Measurements from ENCODE around the gene CPT2. TPM values are rescaled to one million over a fixed set of nuclear protein-coding genes. Genes with fewer than 3 reads are reported as not detected.

The CPT2 gene
- 22.9 and 24.7 TPM in 2 replicates for total RNA-seq
- long read RNA-seq, full-length matches to known transcripts, result 3 of 6 reads
- long read RNA-seq, partial matches to known transcripts, result 3 of 6 reads
- long read RNA-seq, other reads (novel, unspliced or antisense), result 0 of 6 reads

GRCh38 chr1:53196485-53197290 is at the start of gene CPT2:
CPT2 (plus strand) TSS chr1:53196824; CDS start chr1:53196944, 120 bp downstream.
- peak; percentile 80 for DNase-seq (ENCODE audit: low read depth, low spot score)
- Mint-ChIP-seq H3K4me3 (peak within 1 kb of the TSS; percentile 92), H3K27ac (ENCODE audit: unreplicated experiment) (peak within 1 kb of the TSS; percentile 96), H3K9me3 (no peaks in the 10 kb centered on the region), H3K36me3 (ENCODE audit: low read depth) (peaks cover 7% of the 10 kb centered on the region), H3K27me3 (ENCODE audit: low read depth) (no peaks in the 10 kb centered on the region), H3K4me1 (peaks cover 26% of the 10 kb centered on the region)
- no peak for TF ChIP-seq CTCF (conservative IDR thresholded peaks at IDR 0.05)

GRCh38 chr1:53147174-53147573 is 49.5 kb upstream of the CPT2 start:
- H3K9me3 Mint-ChIP-seq, result no peaks in the 10 kb centered on the region
- H3K36me3 Mint-ChIP-seq (ENCODE audit: low read depth), result no peaks in the 10 kb centered on the region
- H3K4me1 Mint-ChIP-seq, result no peaks in the 10 kb centered on the region
- no peak for TF ChIP-seq CTCF (conservative IDR thresholded peaks at IDR 0.05)
- DNase-seq (ENCODE audit: low read depth, low spot score), result no peak
- no peak overlapping the region for H3K27ac Mint-ChIP-seq (ENCODE audit: unreplicated experiment)
- no peak overlapping the region for H3K4me3 Mint-ChIP-seq
- no peaks in the 10 kb centered on the region for H3K27me3 Mint-ChIP-seq (ENCODE audit: low read depth)

GRCh38 chr1:53148123-53148522 is 48.5 kb upstream of the CPT2 start:
- no peaks in the 10 kb centered on the region for H3K9me3 Mint-ChIP-seq
- no peaks in the 10 kb centered on the region for H3K4me1 Mint-ChIP-seq
- H3K27ac Mint-ChIP-seq (ENCODE audit: unreplicated experiment), result no peak overlapping the region
- no peaks in the 10 kb centered on the region for H3K36me3 Mint-ChIP-seq (ENCODE audit: low read depth)
- no peaks in the 10 kb centered on the region for H3K27me3 Mint-ChIP-seq (ENCODE audit: low read depth)
- H3K4me3 Mint-ChIP-seq, result no peak overlapping the region
- DNase-seq (ENCODE audit: low read depth, low spot score), result no peak
- no peak for TF ChIP-seq CTCF (conservative IDR thresholded peaks at IDR 0.05)

- Mint-ChIP-seq H3K4me3 (no peak overlapping the region), H3K4me1 (no peaks in the 10 kb centered on the region), H3K9me3 (no peaks in the 10 kb centered on the region), H3K27ac (ENCODE audit: unreplicated experiment) (no peak overlapping the region), H3K36me3 (ENCODE audit: low read depth) (no peaks in the 10 kb centered on the region), H3K27me3 (ENCODE audit: low read depth) (no peaks in the 10 kb centered on the region)
- no peak for TF ChIP-seq CTCF (conservative IDR thresholded peaks at IDR 0.05)
- no peak for DNase-seq (ENCODE audit: low read depth, low spot score)
Observed at GRCh38 chr1:53153752-53154151, 42.9 kb upstream of the CPT2 start.

- no peak overlapping the region for H3K27ac Mint-ChIP-seq (ENCODE audit: unreplicated experiment)
- H3K4me3 Mint-ChIP-seq, result no peak overlapping the region
- TF ChIP-seq CTCF (conservative IDR thresholded peaks at IDR 0.05), result no peak
- no peaks in the 10 kb centered on the region for H3K27me3 Mint-ChIP-seq (ENCODE audit: low read depth)
- H3K9me3 Mint-ChIP-seq, result no peaks in the 10 kb centered on the region
- H3K36me3 Mint-ChIP-seq (ENCODE audit: low read depth), result no peaks in the 10 kb centered on the region
- no peaks in the 10 kb centered on the region for H3K4me1 Mint-ChIP-seq
- no peak for DNase-seq (ENCODE audit: low read depth, low spot score)
Observed at GRCh38 chr1:53154859-53155438, 41.7 kb upstream of the CPT2 start.
